Stimulated activated CD4-positive, alpha-beta T cell treated with anti-CD3 and anti-CD28 coated beads, TNF-alpha, amount 100 ng/mL, for 4 hours (primary cell): ENCODE results near the gene DCXR.

ENCODE experiments used
- DNase-seq, 3 experiments: peaks; one replicate each; pipeline ENCODE4 v3.0.0-alpha.2; 2020; ENCODE audit warnings: low read depth in 3 of 3

Gene DCXR

GRCh38 chr17:82012261-82012639 is 25.2 kb downstream of the DCXR start:
- no peak for DNase-seq

DNA sequence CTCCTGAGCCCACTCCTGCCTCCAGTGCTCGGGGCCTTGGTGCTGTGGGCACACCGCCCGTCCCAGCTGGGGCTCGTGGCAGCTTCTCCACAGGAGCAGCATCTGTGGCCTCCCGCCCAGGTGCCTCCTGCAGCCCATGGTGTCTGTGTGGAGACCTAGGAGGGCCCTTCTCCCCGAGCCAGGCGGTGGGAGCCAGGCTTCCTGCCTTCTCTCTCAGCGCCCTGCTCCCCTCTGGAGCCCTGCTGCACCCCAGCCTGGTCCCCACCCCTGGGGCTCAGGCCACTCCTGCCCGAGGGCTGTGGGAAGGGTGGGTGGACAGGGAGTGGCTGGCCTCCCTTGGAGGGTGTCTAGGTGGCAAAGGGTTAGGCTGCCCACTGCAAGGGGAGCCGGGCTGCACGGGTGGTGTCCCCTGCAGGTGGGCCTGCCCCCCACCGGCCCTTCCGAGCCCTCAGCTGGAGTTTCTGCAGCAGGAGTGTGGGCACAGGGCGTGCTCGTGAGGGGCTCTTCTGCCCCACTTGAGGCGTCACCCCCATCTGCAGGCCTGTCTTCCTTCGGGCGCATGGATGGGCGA is 25.8 kb downstream of the DCXR start:
- no peak for DNase-seq

- no peak for DNase-seq
Measured at GRCh38 chr17:82010575-82011525, 26.6 kb downstream of the DCXR start.

DNA sequence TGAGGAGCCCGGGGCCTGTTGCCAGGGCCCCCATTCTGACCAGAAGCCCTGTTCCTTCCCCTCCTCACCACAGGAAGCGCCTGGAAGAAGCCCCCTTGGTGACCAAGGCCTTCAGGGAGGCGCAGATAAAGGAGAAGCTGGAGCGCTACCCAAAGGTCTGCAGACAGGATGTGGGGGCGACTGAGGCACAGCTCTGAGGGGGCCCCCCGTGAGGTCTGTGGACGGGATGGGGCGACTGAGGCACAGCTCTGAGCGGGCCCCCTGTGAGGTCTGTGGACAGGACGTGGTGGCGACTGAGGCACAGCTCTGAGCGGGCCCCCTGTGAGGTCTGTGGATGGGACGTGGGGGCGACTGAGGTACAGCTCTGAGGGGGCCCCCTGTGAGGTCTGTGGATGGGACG is 28.1 kb downstream of the DCXR start:
- no peak for DNase-seq

- no peak for DNase-seq
Measured at GRCh38 chr17:82008941-82009405, 28.5 kb downstream of the DCXR start.

GRCh38 chr17:82008258-82008940 is 29.1 kb downstream of the DCXR start:
- DNase-seq, result no peak

DNA sequence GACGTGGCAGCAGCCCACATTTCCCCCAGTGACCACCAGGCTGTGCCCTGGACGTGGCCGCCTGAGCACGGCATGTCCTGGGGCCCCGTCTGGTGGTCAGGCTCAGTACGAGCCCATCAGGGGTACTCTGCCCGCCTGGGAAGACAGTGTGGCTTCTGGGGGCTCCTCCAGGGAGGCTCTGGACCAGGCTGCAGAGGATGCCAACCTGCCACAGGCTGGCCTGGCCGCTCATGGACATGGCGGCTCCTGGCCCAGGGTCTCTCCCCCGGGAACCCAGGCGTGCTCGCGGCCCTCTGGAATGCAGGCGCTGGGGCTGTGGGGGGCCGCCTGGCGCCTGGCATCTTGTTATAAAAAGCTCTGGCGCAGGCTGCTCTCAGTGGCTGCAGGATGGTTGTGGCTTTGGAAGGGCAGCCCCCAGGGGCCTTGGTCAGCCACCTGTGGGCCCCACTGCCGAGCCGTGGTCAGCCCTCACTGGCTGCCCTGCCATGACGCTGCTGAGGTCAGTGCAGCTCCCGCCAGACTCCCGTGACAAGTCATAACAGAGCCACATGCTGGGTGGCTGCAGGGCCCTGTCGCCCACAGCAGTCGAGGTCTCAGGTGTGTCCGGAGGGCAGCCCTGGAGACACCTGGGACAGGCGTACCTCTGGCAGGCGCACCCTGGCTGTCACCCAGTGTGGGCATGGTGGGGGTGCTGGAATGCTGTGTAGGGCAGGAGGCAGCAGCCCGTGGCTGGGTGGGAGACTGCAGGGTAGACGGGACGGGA is 29.8 kb downstream of the DCXR start:
- DNase-seq, result no peak

DNA sequence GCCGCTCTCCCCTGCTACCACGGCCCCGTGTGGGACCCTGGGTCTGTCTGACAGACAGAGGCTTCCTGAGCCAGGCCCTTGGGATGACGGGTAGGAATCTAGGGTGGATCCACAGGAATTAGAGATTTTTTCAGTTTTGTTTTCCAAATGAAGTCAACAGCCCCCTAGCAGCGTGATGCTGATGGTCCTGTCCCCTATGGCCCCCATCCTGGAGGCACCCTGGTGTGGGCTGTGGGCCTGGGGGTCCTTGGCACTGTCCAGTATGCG is 30.3 kb downstream of the DCXR start:
- no peak for DNase-seq

DNA sequence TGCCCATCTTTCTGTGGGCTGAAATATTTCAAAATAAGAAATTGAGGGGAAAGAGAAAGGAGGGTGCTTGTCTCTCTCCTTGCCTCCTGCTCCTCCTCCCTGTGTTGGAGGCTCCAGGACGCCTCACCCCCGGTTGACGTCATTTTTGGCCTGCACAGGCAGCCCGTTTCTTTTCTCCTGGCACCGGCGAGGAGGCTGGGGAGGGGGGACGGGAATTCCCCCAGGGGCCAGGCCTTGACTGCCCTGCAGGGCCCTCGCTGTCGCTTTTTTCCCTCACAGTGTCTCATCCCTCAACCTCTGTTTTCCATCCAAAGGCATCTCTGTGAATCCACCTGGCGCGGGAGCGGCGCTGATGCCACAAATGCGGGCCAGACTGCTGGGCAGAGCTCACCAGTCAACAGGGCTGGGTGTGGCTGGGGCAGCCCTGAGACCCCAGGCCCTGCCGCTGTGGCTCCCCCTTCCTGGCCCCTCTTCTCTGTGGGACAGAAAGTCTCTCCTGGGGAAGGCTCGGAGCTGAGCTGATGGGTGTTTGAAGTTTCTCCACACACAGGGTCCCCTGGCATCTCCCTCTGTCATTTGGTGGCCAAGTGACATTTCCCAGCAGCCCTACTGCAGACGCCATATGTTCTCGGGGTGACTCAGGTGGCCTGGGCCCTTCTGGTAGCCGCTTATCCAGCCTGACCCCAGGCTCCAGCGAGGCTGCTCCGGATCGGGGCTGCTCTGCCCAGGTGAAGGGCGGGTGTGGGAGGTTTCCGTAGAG is 30.8 kb downstream of the DCXR start:
- no peak for DNase-seq

DNA sequence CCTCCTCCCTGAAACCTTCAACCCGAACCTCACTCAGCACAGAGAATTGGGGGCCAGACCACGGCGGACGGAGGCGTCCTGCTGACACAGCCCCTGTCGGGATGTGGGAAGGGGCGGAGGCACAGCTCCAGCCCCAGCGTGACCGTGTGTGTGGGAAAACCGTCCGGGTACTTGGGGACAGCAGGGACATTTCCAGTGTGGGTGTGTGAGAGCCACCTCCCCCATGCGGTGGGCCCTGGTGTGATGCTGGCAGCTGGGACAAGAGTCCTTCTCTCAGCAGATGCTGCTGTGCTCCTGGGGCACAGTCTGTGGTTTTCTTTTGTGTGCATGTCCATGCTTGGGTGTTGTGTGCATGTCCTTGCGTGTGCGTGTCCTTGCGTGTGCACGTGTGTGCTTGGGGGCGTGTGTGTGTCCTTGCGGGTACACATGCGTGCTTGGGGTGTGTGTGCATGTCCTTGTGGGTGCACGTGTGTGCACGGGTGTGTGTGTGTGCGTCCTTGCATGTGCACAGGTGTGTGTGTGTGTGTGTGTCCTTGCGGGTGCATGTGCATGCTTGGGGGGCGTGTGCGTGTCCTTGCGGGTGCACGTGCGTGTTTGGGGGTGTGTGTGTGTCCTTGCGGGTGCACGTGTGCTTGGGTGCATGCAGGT is 31.7 kb downstream of the DCXR start:
- DNase-seq, result no peak

- DNase-seq, result no peak
Measured at GRCh38 chr17:82004517-82005455, 32.7 kb downstream of the DCXR start.

DNA sequence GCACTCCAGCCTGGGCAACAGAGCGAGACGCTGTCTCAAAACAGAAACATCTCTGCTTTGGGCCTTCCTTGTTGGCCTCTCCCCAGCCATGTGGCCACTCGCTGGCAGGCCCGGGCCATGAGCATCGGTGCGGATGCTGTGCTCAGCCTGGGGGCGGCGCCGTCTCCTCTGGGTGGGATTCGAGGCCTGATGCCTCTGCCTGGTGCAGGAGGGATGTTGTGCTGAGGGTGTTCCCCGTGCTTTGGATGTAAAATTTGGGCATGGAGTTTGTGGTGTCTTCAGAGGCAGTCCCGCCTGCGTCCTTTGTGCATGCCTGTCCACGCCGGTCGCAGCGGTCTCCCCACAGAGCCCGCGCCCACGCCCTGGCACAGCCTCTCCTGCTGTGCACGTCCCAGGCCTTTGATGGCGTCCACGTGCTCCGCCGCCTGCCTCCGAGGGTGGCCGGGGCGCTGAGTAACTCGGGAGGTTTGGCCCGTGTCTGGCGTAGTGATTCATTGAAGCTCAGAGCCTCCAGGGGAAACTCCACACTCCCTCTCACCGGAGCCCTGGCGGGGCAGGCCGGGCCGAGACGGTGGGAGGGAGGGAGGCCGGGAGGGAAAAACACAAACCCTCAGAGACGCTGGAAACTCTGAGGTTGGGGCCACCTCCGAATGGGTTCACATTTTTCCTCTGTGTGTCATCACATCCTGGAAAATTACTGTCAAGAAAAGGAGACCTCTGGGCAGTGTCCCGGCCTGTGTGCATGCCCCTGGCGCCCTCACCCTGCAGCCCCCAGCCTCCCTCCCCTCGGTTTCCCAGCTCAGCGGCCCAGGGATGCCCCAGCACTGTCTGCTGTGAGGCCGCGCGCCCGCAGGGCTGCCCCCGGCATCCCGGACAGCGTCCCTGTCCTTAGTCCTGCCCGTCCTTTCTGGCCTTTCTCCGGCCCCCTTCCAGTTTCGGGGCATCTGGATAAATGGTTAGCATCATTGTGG is 33.8 kb downstream of the DCXR start:
- no peak for DNase-seq

DNA sequence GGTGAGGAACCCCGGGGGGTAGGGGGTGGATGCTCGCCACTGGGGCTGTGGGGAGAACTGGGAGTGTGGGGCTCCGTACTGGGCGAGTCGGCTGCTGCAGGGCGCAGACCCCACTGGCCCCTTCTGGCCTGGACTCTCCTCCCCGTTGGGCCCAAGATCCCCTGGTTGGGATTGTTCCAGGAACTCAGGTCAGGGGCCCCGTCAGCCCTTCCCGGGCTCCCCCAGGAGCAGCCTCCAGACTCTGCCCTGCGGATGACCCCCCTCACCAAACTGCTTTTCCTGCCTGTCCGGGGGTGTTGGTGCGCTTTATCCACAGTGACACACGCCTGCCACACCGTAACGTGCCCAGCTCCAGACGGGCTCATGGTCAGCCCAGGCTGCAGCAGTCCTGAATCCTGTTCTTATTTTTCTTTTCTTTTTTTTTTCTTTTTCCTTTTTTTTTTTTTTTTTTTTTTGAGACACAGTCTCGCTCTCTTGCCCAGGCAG is 35.9 kb downstream of the DCXR start:
- DNase-seq, result no peak

- DNase-seq, result no peak
Measured at GRCh38 chr17:82000803-82001570, 36.5 kb downstream of the DCXR start.

GRCh38 chr17:81999976-82000802 is 37.3 kb downstream of the DCXR start:
- no peak for DNase-seq

GRCh38 chr17:81999587-81999975 is 37.9 kb downstream of the DCXR start:
- DNase-seq, result no peak
